ENCODE data around the gene CTU1.

Gene CTU1

DNA sequence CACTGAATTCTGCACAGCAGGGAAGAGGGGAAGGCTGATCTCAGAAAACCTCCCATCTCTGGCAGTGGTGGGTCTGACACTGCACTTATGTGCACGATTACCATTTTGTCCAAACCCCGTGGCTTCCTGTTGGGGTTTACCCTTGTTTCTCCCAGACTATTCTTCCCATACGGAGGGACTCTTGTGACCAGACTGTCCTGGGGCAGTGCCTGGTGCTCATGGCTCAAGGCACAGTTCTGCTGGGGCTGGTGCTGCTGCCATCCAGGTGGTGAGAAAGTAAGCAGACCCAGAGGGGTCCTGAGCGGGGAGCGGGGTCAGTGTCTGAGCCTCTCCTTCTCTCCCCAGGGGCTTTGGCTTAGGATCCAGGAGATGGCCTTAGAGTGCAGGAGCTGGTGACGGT, 11.4 kb upstream of the CTU1 start:
- TF ChIP-seq, protein P1, sequence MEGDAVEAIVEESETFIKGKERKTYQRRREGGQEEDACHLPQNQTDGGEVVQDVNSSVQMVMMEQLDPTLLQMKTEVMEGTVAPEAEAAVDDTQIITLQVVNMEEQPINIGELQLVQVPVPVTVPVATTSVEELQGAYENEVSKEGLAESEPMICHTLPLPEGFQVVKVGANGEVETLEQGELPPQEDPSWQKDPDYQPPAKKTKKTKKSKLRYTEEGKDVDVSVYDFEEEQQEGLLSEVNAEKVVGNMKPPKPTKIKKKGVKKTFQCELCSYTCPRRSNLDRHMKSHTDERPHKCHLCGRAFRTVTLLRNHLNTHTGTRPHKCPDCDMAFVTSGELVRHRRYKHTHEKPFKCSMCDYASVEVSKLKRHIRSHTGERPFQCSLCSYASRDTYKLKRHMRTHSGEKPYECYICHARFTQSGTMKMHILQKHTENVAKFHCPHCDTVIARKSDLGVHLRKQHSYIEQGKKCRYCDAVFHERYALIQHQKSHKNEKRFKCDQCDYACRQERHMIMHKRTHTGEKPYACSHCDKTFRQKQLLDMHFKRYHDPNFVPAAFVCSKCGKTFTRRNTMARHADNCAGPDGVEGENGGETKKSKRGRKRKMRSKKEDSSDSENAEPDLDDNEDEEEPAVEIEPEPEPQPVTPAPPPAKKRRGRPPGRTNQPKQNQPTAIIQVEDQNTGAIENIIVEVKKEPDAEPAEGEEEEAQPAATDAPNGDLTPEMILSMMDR (IDR thresholded peaks at IDR 0.05) = no peak
- H3K9me3 Mint-ChIP-seq = no peaks in the 10 kb centered on the region
- H3K27me3 Mint-ChIP-seq (ENCODE audit: low read depth, poor library complexity) = peaks cover 62% of the 10 kb centered on the region
- H3K4me3 Mint-ChIP-seq = no peak overlapping the region
- no peak overlapping the region for H3K27ac Mint-ChIP-seq
- no peak for DNase-seq
- H3K36me3 Mint-ChIP-seq (ENCODE audit: low read depth) = no peaks in the 10 kb centered on the region
- H3K4me1 Mint-ChIP-seq = peaks cover 2% of the 10 kb centered on the region

DNA sequence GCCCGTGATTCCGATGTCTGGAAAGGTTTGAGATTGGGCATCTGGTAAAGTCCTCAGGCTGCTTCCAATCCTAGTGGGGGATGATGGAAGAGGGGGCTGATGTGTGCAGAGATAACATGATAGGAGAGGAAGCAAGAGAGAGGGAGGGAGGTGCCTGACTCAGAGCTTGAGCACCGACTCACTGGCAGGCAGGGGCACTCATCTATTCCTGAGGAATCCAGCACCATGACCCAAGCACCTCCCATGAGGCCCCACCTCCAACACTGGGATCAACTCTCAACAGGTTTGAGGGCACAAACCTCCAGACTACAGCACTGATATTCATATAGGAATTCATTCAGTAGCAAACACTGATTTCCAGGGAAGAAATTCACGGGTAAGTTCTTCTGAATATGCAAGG, 10.9 kb upstream of the CTU1 start:
- H3K9me3 Mint-ChIP-seq = no peaks in the 10 kb centered on the region
- H3K27me3 Mint-ChIP-seq (ENCODE audit: low read depth, poor library complexity) = peaks cover 64% of the 10 kb centered on the region
- DNase-seq = no peak
- no peaks in the 10 kb centered on the region for H3K36me3 Mint-ChIP-seq (ENCODE audit: low read depth)
- H3K27ac Mint-ChIP-seq = no peak overlapping the region
- H3K4me3 Mint-ChIP-seq = no peak overlapping the region
- TF ChIP-seq, protein P1 (IDR thresholded peaks at IDR 0.05) = no peak
- H3K4me1 Mint-ChIP-seq = no peaks in the 10 kb centered on the region

DNA sequence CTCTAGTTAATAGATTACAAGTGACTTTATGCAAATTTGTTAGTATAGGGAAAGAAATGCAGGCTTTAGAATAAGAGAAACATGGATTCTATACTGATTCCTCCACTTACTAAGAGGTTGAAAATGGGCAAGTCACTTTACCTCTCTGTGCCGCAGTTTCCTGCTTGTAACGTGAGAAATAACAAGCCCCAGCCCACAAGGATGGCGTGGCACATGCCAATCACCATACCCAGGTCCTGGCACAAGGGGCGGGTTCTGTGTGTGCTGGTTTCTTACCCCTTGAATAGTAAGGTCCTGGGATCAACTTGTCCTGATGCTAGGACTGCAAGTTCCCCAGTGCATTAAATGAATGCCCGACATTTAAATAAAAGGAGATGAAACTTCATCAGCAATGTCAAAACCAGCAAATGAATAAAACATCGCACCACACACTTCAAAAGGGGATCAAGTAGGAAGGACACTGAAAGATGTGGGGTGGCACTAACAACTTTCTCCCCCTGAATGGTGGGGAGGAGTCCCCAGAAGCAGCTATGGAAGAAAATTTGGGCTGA, 8.6 kb upstream of the CTU1 start:
- Mint-ChIP-seq H3K36me3 (ENCODE audit: low read depth) (no peaks in the 10 kb centered on the region), H3K27ac (no peak overlapping the region), H3K9me3 (no peaks in the 10 kb centered on the region), H3K4me3 (no peak overlapping the region), H3K4me1 (no peaks in the 10 kb centered on the region), H3K27me3 (ENCODE audit: low read depth, poor library complexity) (peaks cover 53% of the 10 kb centered on the region)
- DNase-seq = no peak
- TF ChIP-seq, protein P1 (IDR thresholded peaks at IDR 0.05) = no peak

DNA sequence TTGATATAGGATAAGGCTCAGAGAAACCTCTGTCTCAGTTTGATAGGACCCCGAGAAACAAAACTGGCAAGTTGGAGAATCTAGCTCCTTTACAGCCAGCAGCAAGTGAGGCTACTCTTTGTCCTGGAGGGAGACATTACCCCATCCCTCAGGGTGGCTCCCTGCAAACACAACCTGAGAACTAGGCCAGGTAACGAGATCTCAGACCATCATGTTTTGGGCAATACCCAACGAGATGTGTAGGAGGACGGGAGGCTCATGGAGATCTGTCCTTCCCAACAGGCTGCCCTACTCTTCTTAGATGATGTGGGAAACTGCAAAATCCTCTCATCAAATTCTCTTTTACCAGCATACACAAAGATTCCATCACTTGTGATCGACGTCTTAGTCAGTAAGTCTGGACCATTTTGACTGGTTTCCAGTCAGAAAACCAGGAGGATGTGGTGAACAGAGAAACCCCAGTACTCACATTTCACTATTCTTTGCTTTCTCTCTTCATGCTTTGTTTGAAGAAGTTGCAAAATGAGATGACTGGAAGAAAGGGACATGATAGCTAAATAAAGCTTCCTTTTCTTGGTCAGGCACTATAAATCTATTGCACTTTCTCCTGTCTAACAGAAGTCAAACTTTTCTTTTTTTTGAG, 6.0 kb upstream of the CTU1 start:
- H3K27me3 Mint-ChIP-seq (ENCODE audit: low read depth, poor library complexity) = peaks cover 42% of the 10 kb centered on the region
- H3K4me1 Mint-ChIP-seq = no peaks in the 10 kb centered on the region
- no peaks in the 10 kb centered on the region for H3K9me3 Mint-ChIP-seq
- DNase-seq = no peak
- no peak overlapping the region for H3K4me3 Mint-ChIP-seq
- TF ChIP-seq, protein P1 (IDR thresholded peaks at IDR 0.05) = no peak
- no peak overlapping the region for H3K27ac Mint-ChIP-seq
- H3K36me3 Mint-ChIP-seq (ENCODE audit: low read depth) = no peaks in the 10 kb centered on the region

DNA sequence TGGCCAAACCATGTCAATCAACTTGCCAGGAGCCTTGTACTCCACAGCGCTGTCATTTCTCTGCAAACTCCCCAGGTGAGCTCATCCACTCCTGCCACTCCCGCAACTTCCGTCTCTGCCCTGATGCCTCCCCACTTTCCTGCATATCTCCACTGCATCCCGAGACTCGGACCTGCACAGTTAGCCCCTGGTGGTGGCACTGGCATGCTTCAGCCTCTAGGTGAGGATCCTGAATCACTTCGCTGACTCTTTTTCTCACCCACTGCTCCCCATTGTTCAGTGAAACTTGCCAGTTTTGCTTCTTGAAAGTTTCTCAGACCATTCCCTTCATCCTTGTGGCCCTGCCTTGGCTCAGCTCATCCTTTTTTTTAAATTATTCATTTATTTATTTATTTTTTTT, 3.4 kb upstream of the CTU1 start:
- Mint-ChIP-seq H3K9me3 (no peaks in the 10 kb centered on the region), H3K4me1 (peaks cover 17% of the 10 kb centered on the region), H3K27me3 (ENCODE audit: low read depth, poor library complexity) (peaks cover 28% of the 10 kb centered on the region), H3K27ac (no peak overlapping the region), H3K4me3 (no peak overlapping the region), H3K36me3 (ENCODE audit: low read depth) (no peaks in the 10 kb centered on the region)
- DNase-seq = peak; percentile 23
- TF ChIP-seq, protein P1 (IDR thresholded peaks at IDR 0.05) = peak; percentile 13

DNA sequence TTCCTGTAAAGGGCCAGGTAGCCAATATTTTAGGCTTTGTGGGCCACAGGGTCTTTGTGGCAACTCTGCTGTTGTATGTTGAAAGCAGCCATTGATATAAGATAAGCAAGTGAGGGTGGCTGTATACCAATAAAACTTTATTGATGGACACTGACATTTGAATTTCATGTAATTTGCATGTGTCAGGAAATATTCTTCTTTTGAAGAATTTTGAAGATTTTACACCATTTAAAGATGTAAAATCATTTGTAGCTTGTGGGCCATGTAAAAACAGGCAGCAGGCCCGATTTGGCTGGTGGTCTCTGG, 2.4 kb upstream of the CTU1 start:
- TF ChIP-seq, protein P1 (IDR thresholded peaks at IDR 0.05) = no peak
- no peaks in the 10 kb centered on the region for H3K9me3 Mint-ChIP-seq
- no peak overlapping the region for H3K4me3 Mint-ChIP-seq
- DNase-seq = no peak
- H3K27ac Mint-ChIP-seq = no peak overlapping the region
- H3K36me3 Mint-ChIP-seq (ENCODE audit: low read depth) = peaks cover 6% of the 10 kb centered on the region
- peaks cover 17% of the 10 kb centered on the region for H3K4me1 Mint-ChIP-seq
- peaks cover 18% of the 10 kb centered on the region for H3K27me3 Mint-ChIP-seq (ENCODE audit: low read depth, poor library complexity)
